ENCODE measurements around the gene ABLIM3. TPM values are rescaled to one million over a fixed set of nuclear protein-coding genes. Genes with fewer than 3 reads are reported as not detected.

The ABLIM3 gene
- total RNA-seq, 1 experiment from 2014 or later: 111 TPM

DNA sequence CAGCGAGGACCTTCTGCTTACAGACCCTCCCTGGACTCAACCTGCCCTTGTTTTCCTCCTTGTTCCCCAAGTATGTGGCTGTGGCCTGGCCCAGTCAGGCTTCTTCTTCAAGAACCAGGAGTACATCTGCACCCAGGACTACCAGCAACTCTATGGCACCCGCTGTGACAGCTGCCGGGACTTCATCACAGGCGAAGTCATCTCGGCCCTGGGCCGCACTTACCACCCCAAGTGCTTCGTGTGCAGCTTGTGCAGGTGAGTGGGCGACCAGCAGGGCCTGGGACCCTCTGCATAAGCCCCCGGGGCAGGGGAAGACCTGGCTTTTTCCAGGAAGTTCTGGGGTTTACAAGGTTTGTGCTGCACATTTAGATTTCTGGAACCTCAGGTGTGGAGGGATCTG, 56.9 kb downstream of the ABLIM3 start:
- intact Hi-C loops (cut with micrococcal nuclease; ENCODE audit: unreplicated experiment): no loop called here
- ChIA-PET CTCF (no interaction called here), POLR2A (ENCODE audit: unreplicated experiment) (no interaction called here)
- Histone ChIP-seq H3K79me2 (ENCODE audit: low read depth) (peaks cover 5% of the 10 kb centered on the region; the same call in 1 of the 2 replicates), H2AFZ (no peak overlapping the region), H3K4me3 (no peak overlapping the region), H3K9me3 (ENCODE audit: insufficient read depth, low read depth) (no peaks in the 10 kb centered on the region), H3K4me2 (no peak overlapping the region), H3K36me3 (ENCODE audit: low read depth) (peaks cover 57% of the 10 kb centered on the region), H3K27me3 (ENCODE audit: insufficient read depth, low read depth) (no peaks in the 10 kb centered on the region), H3K4me1 (replicated peaks; ENCODE audit: insufficient read depth) (0 out of 2 replicates have a peak, but pooled peaks cover 4% of the 10 kb centered on the region), H3F3A (ENCODE audit: insufficient read depth, low read depth) (peaks cover 4% of the 10 kb centered on the region; the same call in 1 of the 2 replicates), H4K20me1 (ENCODE audit: insufficient read depth) (no peaks in the 10 kb centered on the region), H3K27ac (no peak overlapping the region), H3K9me2 (ENCODE audit: insufficient read depth) (no peaks in the 10 kb centered on the region)
- DNase-seq: no peak
- TF ChIP-seq, protein P1, sequence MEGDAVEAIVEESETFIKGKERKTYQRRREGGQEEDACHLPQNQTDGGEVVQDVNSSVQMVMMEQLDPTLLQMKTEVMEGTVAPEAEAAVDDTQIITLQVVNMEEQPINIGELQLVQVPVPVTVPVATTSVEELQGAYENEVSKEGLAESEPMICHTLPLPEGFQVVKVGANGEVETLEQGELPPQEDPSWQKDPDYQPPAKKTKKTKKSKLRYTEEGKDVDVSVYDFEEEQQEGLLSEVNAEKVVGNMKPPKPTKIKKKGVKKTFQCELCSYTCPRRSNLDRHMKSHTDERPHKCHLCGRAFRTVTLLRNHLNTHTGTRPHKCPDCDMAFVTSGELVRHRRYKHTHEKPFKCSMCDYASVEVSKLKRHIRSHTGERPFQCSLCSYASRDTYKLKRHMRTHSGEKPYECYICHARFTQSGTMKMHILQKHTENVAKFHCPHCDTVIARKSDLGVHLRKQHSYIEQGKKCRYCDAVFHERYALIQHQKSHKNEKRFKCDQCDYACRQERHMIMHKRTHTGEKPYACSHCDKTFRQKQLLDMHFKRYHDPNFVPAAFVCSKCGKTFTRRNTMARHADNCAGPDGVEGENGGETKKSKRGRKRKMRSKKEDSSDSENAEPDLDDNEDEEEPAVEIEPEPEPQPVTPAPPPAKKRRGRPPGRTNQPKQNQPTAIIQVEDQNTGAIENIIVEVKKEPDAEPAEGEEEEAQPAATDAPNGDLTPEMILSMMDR (conservative IDR thresholded peaks at IDR 0.05): no peak
- no TSS peak for BruUV-seq (replicated peaks)

DNA sequence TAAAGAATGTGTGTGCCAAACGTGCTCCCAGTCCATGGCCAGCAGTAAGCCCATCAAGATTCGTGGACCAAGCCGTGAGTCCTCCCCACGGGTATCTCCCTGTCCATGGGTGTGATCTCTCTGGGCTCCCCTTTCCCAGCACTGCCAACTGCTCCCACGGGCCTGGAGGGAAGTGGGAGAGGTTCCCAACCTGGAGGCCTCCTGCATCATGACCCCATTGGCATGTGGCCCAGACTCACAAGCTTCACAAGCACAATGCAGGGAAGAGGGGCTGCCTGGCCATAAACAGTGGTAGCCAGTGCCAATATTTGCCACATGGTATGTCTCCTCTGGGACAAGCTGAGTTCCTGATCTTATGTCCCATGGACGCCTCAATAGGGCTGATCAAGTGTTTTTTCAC, 59.1 kb downstream of the ABLIM3 start:
- H2AFZ ChIP-seq: no peak overlapping the region
- TF ChIP-seq, protein P1 (conservative IDR thresholded peaks at IDR 0.05): no peak
- no peak for TF ChIP-seq EZH2 (IDR thresholded peaks at IDR 0.05; ENCODE audit: low read depth)
- no peaks in the 10 kb centered on the region for H3K9me3 ChIP-seq (ENCODE audit: insufficient read depth, low read depth)
- no peak overlapping the region for H3K4me2 ChIP-seq
- H3K27ac ChIP-seq: no peak overlapping the region
- ChIA-PET POLR2A (ENCODE audit: unreplicated experiment) (interaction anchor here (0.8 kb wide), 1 partner anchor 13 kb away, joined by 5 read pairs; no protein-coding TSS in a partner anchor), CTCF (no interaction called here)
- H3K9me2 ChIP-seq (ENCODE audit: insufficient read depth): no peaks in the 10 kb centered on the region
- no peaks in the 10 kb centered on the region; the same call in 1 of the 2 replicates for H3K79me2 ChIP-seq (ENCODE audit: low read depth)
- peaks cover 71% of the 10 kb centered on the region for H3K36me3 ChIP-seq (ENCODE audit: low read depth)
- H3K27me3 ChIP-seq (ENCODE audit: insufficient read depth, low read depth): no peaks in the 10 kb centered on the region
- H3K4me3 ChIP-seq: no peak overlapping the region
- intact Hi-C loops (cut with micrococcal nuclease; ENCODE audit: unreplicated experiment): no loop called here
- H4K20me1 ChIP-seq (ENCODE audit: insufficient read depth): no peaks in the 10 kb centered on the region
- peaks cover 4% of the 10 kb centered on the region; the same call in 1 of the 2 replicates for H3F3A ChIP-seq (ENCODE audit: insufficient read depth, low read depth)
- H3K4me1 ChIP-seq (replicated peaks; ENCODE audit: insufficient read depth): 0 out of 2 replicates have a peak, but pooled peaks cover 4% of the 10 kb centered on the region
- no peak for DNase-seq
- BruUV-seq (replicated peaks): no TSS peak

DNA sequence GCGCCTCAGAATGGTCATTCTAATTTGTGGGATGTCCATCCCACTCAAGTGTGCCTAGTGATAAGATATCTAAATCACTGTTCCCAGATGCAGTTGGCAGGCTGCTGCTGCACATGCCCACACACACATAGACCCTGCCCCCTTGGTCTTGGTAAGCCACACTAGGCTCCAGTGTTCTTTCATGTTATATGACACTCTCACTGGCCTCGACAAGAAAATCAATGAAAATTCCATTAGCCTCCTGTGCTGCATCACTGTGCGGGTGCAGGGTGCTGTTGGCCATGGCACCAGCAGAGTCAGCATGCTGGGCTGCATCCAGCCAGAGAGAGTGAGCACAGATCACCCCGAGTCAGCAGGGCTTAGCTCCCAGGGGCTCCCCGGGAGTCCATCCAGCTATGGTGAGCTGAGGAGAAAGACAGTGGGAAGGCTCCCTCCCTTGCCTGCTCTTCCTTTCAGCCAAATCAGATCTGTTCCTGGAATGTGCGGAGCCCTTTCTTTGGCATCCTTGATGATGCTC, 59.9 kb downstream of the ABLIM3 start:
- H3F3A ChIP-seq (ENCODE audit: insufficient read depth, low read depth): peaks cover 6% of the 10 kb centered on the region; the same call in 1 of the 2 replicates
- no TSS peak for BruUV-seq (replicated peaks)
- no peak overlapping the region for H3K4me2 ChIP-seq
- 0 out of 2 replicates have a peak, but pooled peaks cover 1% of the 10 kb centered on the region for H3K4me1 ChIP-seq (replicated peaks; ENCODE audit: insufficient read depth)
- no peaks in the 10 kb centered on the region; the same call in 1 of the 2 replicates for H3K79me2 ChIP-seq (ENCODE audit: low read depth)
- no peak overlapping the region for H2AFZ ChIP-seq
- no peak for DNase-seq
- no peaks in the 10 kb centered on the region for H4K20me1 ChIP-seq (ENCODE audit: insufficient read depth)
- no peaks in the 10 kb centered on the region for H3K9me2 ChIP-seq (ENCODE audit: insufficient read depth)
- TF ChIP-seq, protein P1 (conservative IDR thresholded peaks at IDR 0.05): no peak
- TF ChIP-seq EZH2 (IDR thresholded peaks at IDR 0.05; ENCODE audit: low read depth): no peak
- H3K27me3 ChIP-seq (ENCODE audit: insufficient read depth, low read depth): no peaks in the 10 kb centered on the region
- POLR2A ChIA-PET (ENCODE audit: unreplicated experiment): interaction anchor here (0.8 kb wide), 1 partner anchor 14 kb away, joined by 5 read pairs; no protein-coding TSS in a partner anchor
- H3K9me3 ChIP-seq (ENCODE audit: insufficient read depth, low read depth): no peaks in the 10 kb centered on the region
- no peak overlapping the region for H3K4me3 ChIP-seq
- H3K27ac ChIP-seq: no peak overlapping the region
- intact Hi-C loops (cut with micrococcal nuclease; ENCODE audit: unreplicated experiment): no loop called here
- CTCF ChIA-PET: no interaction called here
- peaks cover 71% of the 10 kb centered on the region for H3K36me3 ChIP-seq (ENCODE audit: low read depth)
